GM18511 (cell line): Measurements from ENCODE around the gene GFY.
A peak's percentile ranks its signal among the peaks of the same experiment; 100 is the strongest.
"Not testable (repeated sequence)": the region's sequence is repeated elsewhere in the genome, so short reads cannot be mapped to it uniquely, and the experiment has no call there.

Experiments used
- ATAC-seq: cut with Tn5 transposase; IDR thresholded peaks from one replicate; pipeline ENCODE4 v1.9.1; 2021; ENCODE audit warnings: mild to moderate bottlenecking, moderate library complexity; ENCODE audit not compliant: unreplicated experiment

The GFY gene

GRCh38 chr19:49468746-49469447, 43.7 kb downstream of the GFY start:
- peak; percentile 63 for ATAC-seq

- ATAC-seq = no peak
Observed at GRCh38 chr19:49469828-49470614, 44.8 kb downstream of the GFY start.

DNA sequence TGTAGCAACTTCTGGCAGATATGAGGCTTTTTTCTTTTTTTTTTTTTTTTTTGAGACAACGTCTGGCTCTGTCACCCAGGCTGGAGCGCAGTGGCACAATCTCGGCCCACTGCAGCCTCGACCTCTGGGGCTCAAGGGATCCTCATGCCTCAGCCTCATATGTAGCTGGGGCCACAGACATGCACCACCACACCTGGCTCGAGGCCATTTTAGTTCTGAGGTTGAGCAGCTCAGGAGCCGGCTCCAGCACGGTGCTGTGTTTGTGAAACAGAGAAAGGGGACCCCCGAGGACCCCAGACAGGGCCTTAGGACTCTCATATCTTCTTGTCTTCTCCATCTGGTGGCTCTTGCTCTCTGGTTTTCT, 45.4 kb downstream of the GFY start:
- ATAC-seq = no peak

GRCh38 chr19:49472936-49473335, 47.7 kb downstream of the GFY start:
- ATAC-seq = no peak

DNA sequence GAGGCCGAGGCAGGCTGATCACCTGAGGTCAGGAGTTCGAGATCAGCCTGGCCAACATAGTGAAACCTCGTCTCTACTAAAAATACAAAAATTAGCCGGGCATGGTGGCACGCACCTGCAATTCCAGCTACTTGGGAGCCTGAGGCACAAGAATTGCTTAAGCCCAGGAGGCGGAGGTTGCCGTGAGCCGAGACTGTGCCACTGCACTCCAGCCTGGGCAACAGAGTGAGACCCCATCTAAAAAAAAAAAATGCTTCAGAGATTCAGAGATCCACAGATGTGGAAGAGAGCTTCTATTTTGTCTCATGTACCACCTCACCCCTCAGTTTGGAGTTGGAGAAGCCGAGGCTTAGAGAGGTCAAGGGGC, 48.3 kb downstream of the GFY start:
- not testable (repeated sequence) for ATAC-seq

- ATAC-seq = peak; percentile 66
Observed at GRCh38 chr19:49473868-49474541, 48.8 kb downstream of the GFY start, which contains the start of gene FLT3LG. TSS of gene FLT3LG (plus strand) at chr19:49474215. CDS start at chr19:49474640, 425 bp downstream.

DNA sequence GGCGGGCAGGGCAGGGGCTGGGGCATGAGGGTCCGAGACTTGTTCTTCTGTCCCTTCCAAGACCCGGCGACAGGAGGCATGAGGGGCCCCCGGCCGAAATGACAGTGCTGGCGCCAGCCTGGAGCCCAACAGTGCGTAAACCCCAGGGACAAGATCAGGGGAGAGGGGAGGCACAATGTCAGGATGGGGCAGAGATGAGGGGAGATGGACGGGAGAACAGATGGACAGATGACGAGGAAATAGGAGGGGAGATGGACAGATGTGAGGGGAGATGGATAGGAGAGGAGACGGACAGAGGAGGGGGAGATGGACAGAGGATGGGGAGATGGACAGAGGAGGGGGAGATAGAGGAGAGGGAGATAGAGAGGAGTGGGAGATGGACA, 49.3 kb downstream of the GFY start:
- ATAC-seq = no peak

DNA sequence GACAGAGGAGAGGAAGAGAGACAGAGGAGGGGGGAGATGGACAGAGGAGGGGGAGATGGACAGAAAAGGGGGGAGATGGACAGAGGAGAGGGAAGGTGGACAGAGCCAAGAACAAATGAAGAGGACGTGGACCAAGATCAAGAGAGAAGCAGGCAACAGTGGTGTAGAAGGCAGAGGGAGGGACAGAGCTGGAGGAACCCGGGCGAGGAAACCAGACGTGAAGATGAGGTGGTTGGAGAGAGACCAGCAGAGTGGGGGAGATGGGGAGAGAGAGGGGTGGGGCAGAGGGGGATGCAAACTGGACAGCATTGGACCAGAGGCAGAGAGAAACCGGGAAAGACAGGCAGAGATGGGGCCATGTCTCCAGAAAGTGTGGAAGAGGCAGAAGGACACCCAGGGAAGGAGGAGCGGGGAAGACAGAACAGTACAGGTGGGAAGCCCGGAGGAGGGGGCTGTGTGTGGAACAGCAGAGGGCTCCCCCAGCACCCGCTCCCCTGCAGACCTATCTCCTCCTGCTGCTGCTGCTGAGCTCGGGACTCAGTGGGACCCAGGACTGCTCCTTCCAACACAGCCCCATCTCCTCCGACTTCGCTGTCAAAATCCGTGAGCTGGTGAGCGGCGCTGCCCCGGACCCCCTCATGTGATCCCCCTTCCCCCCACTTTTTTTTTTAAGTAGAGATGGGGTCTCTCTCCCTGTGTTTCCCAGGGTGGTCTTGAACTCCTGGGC, 50.2 kb downstream of the GFY start:
- ATAC-seq = no peak

- no peak for ATAC-seq
Observed at GRCh38 chr19:49475995-49476880, 51.0 kb downstream of the GFY start.
